GM13976 (cell line): ENCODE results near the gene CLEC2A.

Experiments
- DNase-seq: peaks from one replicate; pipeline ENCODE4 v3.0.0; 2012; ENCODE audit warnings: low spot score
- CTCF ChIP-seq: IDR thresholded peaks from 2 replicates; pipeline ENCODE4 v1.5.1; 2012; ENCODE audit warnings: borderline replicate concordance, mild to moderate bottlenecking; ENCODE audit not compliant: insufficient read depth; ENCODE audit errors: extremely low read depth, missing control alignments, control extremely low read depth
- in situ Hi-C: fragments of 300-500 bp; cut with MboI; formaldehyde crosslinking; loops from one replicate; pipeline ENCODE4 v1.12.0; 2022; ENCODE audit warnings: low sequenced_read_pairs, mixed read lengths, inconsistent platforms; ENCODE audit not compliant: unreplicated experiment

The CLEC2A gene

GRCh38 chr12:9922429-9922828 lies 9.7 kb downstream of the CLEC2A start:
- no peak for DNase-seq
- no peak for TF ChIP-seq CTCF
- in situ Hi-C loops: loop anchor here (10.0 kb wide), 2 partner anchors 108 to 178 kb away; no protein-coding TSS in a partner anchor

DNA sequence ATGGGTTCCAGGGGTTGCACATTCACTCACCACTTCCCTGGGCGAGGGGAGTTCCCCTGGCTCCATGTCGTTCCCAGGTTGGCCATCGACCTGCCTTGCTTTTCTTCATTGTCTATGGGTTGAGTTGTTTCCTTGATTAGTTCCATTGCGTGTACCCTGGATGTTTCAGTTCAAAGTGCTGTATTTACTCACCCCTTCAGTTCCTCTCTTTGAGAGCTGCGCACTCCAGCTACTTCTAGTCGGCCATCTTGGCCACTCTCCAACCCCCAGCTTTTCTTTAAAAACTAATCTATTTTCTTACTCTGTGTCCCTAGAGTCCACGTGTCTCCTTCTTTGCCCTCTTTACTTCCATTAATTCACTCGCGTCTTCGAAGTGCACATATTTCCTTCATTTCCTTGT lies 11.7 kb downstream of the CLEC2A start:
- in situ Hi-C loops: loop anchor here (10.0 kb wide), 2 partner anchors 106 to 176 kb away; no protein-coding TSS in a partner anchor
- no peak for DNase-seq
- no peak for TF ChIP-seq CTCF

- DNase-seq: no peak
- TF ChIP-seq CTCF: no peak
- in situ Hi-C loops: no loop called here
These were observed 12.7 kb downstream of the CLEC2A start for GRCh38 chr12:9919443-9919842.

DNA sequence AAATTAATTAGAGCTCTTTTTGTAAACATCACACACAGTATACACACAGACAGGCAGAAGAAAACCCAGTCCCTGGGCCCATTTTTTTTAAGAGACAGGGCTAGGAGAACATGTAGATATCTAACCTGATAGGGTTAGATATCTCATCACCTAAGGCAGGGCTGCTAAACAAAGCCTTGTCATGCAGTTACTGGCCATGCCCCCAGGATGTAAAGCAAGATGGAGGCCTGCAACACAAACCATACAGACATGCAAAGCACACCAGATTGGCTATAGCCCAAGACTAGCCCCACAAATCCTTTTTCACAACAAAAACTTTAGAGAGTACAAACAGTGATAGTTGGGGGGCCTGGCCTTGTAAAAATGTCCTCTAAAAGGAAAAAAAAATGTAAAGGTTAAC lies 20.5 kb downstream of the CLEC2A start:
- DNase-seq: no peak
- no peak for TF ChIP-seq CTCF
- in situ Hi-C loops: no loop called here

- in situ Hi-C loops: no loop called here
- TF ChIP-seq CTCF: no peak
- no peak for DNase-seq
These were observed 21.3 kb downstream of the CLEC2A start for GRCh38 chr12:9910716-9911421.

DNA sequence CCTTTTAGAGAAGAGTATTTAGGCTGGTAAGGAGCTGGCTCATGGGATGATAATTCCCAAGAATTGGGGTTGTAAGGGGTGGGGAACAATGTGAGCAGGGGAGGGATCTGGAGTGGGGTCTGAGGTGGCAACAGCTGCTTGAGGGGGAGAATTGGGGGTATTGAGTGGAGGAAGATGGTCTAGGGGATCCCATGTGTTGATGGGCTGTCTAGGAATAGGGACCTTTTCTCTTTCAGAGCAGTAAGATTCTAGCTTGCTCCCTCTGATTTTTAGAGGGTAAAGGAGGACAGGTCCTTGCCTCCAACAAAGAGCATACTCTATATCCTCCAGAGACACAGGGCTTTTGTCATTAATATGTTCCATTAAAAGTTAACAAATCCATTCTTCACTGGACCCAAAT lies 22.4 kb downstream of the CLEC2A start:
- in situ Hi-C loops: no loop called here

More for the DNA sequence above, 22.4 kb downstream of the CLEC2A start:
- TF ChIP-seq CTCF: no peak
- DNase-seq: no peak
